KMS-11 (cell line): ENCODE data around the gene CHD6.

Source experiments
- H2AFZ ChIP-seq: fragments of 200-600 bp; sonication (generic); 2 replicates; pipeline ENCODE4 v1.6.1; 2016; ENCODE audit warnings: antibody characterized with exemption, mixed run types, low read depth
- H3K27ac ChIP-seq: fragments of 200-600 bp; sonication (generic); 2 replicates; pipeline ENCODE4 v1.6.1; 2016; ENCODE audit warnings: mild to moderate bottlenecking, mixed run types
- H3K27me3 ChIP-seq: fragments of 200-600 bp; sonication (generic); 2 replicates; pipeline ENCODE4 v1.6.1; 2017; ENCODE audit warnings: mild to moderate bottlenecking, low read depth, mixed run types, moderate library complexity; ENCODE audit not compliant: insufficient read depth
- H3K36me3 ChIP-seq: fragments of 200-600 bp; sonication (generic); 2 replicates; pipeline ENCODE4 v1.6.1; 2017; ENCODE audit warnings: mild to moderate bottlenecking, mixed run types; ENCODE audit not compliant: insufficient read depth
- H3K4me1 ChIP-seq: fragments of 200-600 bp; sonication (generic); 2 replicates; pipeline ENCODE4 v1.6.1; 2016; ENCODE audit warnings: mild to moderate bottlenecking, low read depth, mixed run types; ENCODE audit not compliant: poor library complexity, severe bottlenecking
- H3K4me2 ChIP-seq: fragments of 200-600 bp; sonication (generic); 2 replicates; pipeline ENCODE4 v1.7.0; 2016; ENCODE audit warnings: mild to moderate bottlenecking, mixed run types
- H3K4me3 ChIP-seq: fragments of 200-600 bp; sonication (generic); IDR thresholded peaks from 2 replicates; pipeline ENCODE4 v1.6.1; 2017; ENCODE audit warnings: low read depth, low read length, mixed read lengths; ENCODE audit not compliant: insufficient read depth
- H3K79me2 ChIP-seq: fragments of 200-600 bp; sonication (generic); 2 replicates; pipeline ENCODE4 v1.6.1; 2016; ENCODE audit warnings: low read depth, mixed run types; ENCODE audit not compliant: insufficient read depth
- H3K9ac ChIP-seq: fragments of 200-600 bp; sonication (generic); 2 replicates; pipeline ENCODE4 v1.6.1; 2016; ENCODE audit warnings: mild to moderate bottlenecking, mixed run types
- H4K20me1 ChIP-seq: fragments of 200-600 bp; sonication (generic); 2 replicates; pipeline ENCODE4 v1.6.1; 2016; ENCODE audit warnings: mild to moderate bottlenecking, mixed run types; ENCODE audit not compliant: insufficient read depth
- TF ChIP-seq, protein P1 (sequence below): fragments of 200-600 bp; sonication (generic); conservative IDR thresholded peaks from 2 replicates; pipeline ENCODE4 v1.6.1; 2017; ENCODE audit warnings: low read depth, mild to moderate bottlenecking, antibody characterized with exemption, low read length, moderate library complexity, mixed read lengths

The CHD6 gene

DNA sequence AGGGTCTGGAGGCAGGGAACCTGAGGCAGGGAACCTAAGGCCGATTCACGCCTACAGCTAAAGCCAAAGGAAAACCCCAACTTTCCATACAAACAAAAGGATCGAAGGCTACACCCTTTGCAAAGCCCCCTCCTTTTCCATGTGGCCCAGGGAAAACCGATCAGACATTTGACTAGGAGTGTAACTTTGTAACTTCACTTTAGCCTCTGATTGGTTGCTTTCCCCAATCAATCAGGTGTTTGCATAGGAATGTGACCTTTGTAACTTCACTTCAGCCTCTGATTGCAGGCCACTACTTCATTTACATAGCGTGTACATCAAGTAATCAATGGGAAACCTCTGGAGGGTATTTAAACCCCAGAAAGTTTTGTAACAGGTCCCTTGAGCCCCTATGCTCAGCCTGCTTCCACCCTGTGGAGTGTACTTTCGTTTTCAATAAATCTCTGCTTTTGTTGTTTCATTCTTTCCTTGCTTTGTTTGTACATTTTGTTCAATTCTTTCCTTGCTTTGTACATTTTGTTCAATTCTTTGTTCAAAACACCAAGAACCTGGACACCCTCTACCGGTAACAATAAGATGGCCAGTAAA, 43.3 kb downstream of the CHD6 start:
- Histone ChIP-seq H3K36me3 (no peaks in the 10 kb centered on the region), H3K27me3 (no peaks in the 10 kb centered on the region), H3K4me1 (peaks cover 40% of the 10 kb centered on the region), H3K4me3 (no peak overlapping the region), H3K27ac (no peak overlapping the region), H3K4me2 (no peak overlapping the region), H3K9ac (no peak overlapping the region), H4K20me1 (no peaks in the 10 kb centered on the region), H3K79me2 (peaks cover 77% of the 10 kb centered on the region), H2AFZ (no peak overlapping the region)
- TF ChIP-seq, protein P1, sequence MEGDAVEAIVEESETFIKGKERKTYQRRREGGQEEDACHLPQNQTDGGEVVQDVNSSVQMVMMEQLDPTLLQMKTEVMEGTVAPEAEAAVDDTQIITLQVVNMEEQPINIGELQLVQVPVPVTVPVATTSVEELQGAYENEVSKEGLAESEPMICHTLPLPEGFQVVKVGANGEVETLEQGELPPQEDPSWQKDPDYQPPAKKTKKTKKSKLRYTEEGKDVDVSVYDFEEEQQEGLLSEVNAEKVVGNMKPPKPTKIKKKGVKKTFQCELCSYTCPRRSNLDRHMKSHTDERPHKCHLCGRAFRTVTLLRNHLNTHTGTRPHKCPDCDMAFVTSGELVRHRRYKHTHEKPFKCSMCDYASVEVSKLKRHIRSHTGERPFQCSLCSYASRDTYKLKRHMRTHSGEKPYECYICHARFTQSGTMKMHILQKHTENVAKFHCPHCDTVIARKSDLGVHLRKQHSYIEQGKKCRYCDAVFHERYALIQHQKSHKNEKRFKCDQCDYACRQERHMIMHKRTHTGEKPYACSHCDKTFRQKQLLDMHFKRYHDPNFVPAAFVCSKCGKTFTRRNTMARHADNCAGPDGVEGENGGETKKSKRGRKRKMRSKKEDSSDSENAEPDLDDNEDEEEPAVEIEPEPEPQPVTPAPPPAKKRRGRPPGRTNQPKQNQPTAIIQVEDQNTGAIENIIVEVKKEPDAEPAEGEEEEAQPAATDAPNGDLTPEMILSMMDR: no peak

DNA sequence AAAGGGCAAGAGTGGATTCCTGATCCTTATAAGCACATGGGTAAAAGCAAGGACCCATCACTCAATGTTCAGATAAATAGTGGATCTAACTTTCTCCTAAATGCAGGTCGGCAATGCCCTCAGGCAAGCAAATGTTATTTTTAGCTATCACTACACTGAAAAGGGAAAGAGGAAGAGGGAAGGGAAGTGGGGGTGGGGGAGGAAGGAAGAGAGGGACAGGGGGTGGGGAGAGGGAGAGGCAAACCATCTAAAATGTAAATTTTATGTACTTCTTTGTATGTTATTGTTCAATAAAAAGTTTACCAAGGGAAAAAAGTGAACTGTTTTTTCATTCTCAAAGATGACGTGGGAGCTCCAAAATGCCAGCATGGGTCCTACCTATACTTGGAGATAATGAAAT, 44.2 kb downstream of the CHD6 start:
- Histone ChIP-seq H3K27ac (no peak overlapping the region), H3K4me3 (no peak overlapping the region), H3K36me3 (no peaks in the 10 kb centered on the region), H3K27me3 (no peaks in the 10 kb centered on the region), H2AFZ (no peak overlapping the region), H3K79me2 (peaks cover 79% of the 10 kb centered on the region), H3K4me1 (peaks cover 33% of the 10 kb centered on the region), H4K20me1 (no peaks in the 10 kb centered on the region), H3K4me2 (no peak overlapping the region), H3K9ac (no peak overlapping the region)
- TF ChIP-seq, protein P1: no peak

DNA sequence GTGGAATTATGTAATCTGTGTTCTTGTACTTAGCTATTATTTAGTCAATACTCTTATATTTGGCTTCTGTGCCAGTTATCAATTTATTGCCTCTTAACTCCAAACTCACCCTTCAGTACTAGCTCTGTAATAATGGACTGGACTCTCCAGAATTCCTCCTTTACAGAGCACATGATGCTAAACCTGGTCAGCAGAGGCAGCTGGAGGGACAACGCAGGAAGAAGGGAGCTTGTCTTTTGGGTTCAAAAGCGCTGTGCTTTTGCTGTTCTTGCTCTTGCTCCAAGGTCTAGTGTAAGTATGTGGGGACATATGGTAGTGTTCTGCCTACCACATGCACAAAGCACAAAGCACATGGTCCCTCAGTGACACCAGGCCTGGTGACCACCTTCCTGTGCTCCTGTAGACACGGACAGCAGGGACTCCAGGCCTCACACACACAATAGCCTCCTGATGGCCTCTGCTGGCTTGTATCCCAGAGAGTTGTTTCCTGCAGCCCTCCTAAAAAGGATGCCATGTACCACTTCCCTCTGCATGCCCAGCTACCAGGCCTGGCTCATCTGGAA, 46.1 kb downstream of the CHD6 start:
- no peaks in the 10 kb centered on the region for H4K20me1 ChIP-seq
- peaks cover 23% of the 10 kb centered on the region for H3K4me1 ChIP-seq
- no peaks in the 10 kb centered on the region for H3K27me3 ChIP-seq
- H3K36me3 ChIP-seq: no peaks in the 10 kb centered on the region
- no peak overlapping the region for H3K9ac ChIP-seq
- no peak overlapping the region for H3K4me3 ChIP-seq
- H3K4me2 ChIP-seq: no peak overlapping the region
- peaks cover 68% of the 10 kb centered on the region for H3K79me2 ChIP-seq
- H2AFZ ChIP-seq: no peak overlapping the region
- H3K27ac ChIP-seq: no peak overlapping the region
- TF ChIP-seq, protein P1: no peak; the same call in 1 of the 2 replicates

DNA sequence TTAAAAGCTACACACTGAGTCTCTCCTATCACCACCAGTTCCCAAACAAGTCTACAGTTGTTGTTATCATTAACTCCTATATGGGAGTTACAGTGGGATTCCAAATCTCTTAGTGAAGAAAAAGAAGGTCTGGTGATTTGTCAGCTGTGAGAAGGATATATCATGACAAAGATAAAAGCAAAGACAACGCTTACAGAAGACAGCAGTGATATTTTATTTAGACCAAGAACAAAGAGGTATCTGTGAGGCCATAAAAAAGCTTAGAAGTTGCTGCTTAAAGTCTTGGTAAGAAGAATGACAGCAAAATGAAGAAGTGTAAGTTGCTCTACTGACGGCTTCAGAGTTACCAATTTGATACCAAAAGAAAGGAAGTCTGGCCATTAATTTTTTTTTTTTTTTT, 47.2 kb downstream of the CHD6 start:
- no peak overlapping the region for H3K4me3 ChIP-seq
- no peak overlapping the region for H2AFZ ChIP-seq
- H3K27me3 ChIP-seq: no peaks in the 10 kb centered on the region
- no peaks in the 10 kb centered on the region for H4K20me1 ChIP-seq
- H3K36me3 ChIP-seq: no peaks in the 10 kb centered on the region
- TF ChIP-seq, protein P1: no peak
- H3K4me2 ChIP-seq: no peak overlapping the region
- peaks cover 64% of the 10 kb centered on the region; the same call in 1 of the 2 replicates for H3K79me2 ChIP-seq
- no peak overlapping the region for H3K27ac ChIP-seq
- H3K9ac ChIP-seq: no peak overlapping the region
- peaks cover 12% of the 10 kb centered on the region for H3K4me1 ChIP-seq
